GM19240 (cell line): ENCODE data around the gene LYSMD3.

ENCODE experiments used
- DNase-seq: peaks from one replicate; pipeline ENCODE4 v3.0.0; 2011; ENCODE audit warnings: low spot score; ENCODE audit not compliant: insufficient read length

Gene LYSMD3

GRCh38 chr5:90548069-90548593, 18.7 kb upstream of the LYSMD3 start:
- no peak for DNase-seq

GRCh38 chr5:90547072-90547536, 17.7 kb upstream of the LYSMD3 start:
- DNase-seq, result no peak

- no peak for DNase-seq
These were observed 16.9 kb upstream of the LYSMD3 start for GRCh38 chr5:90546216-90546837.

GRCh38 chr5:90545511-90545910, 16.1 kb upstream of the LYSMD3 start:
- DNase-seq, result no peak

- DNase-seq, result no peak
These were observed 13.6 kb upstream of the LYSMD3 start for GRCh38 chr5:90542827-90543519.

- no peak for DNase-seq
These were observed 5.5 kb upstream of the LYSMD3 start for GRCh38 chr5:90534922-90535321.

- DNase-seq, result no peak
These were observed 4.4 kb upstream of the LYSMD3 start for GRCh38 chr5:90533794-90534193.

- DNase-seq, result no peak
These were observed 1.5 kb upstream of the LYSMD3 start for GRCh38 chr5:90530736-90531487.

GRCh38 chr5:90529939-90530677, 724 bp upstream of the LYSMD3 start:
- peak; percentile 31 for DNase-seq

GRCh38 chr5:90528601-90529193, 687 bp downstream of the LYSMD3 start:
- no peak for DNase-seq

- no peak for DNase-seq
These were observed 10.3 kb downstream of the LYSMD3 start for GRCh38 chr5:90519081-90519480.

GRCh38 chr5:90518661-90519060, 10.7 kb downstream of the LYSMD3 start:
- DNase-seq, result no peak

GRCh38 chr5:90514520-90514919, 14.9 kb downstream of the LYSMD3 start:
- DNase-seq, result no peak

GRCh38 chr5:90510438-90510837, 18.9 kb downstream of the LYSMD3 start:
- no peak for DNase-seq

GRCh38 chr5:90506221-90506620, 23.2 kb downstream of the LYSMD3 start:
- DNase-seq, result no peak

- DNase-seq, result no peak
These were observed 24.6 kb downstream of the LYSMD3 start for GRCh38 chr5:90504743-90505142.

- DNase-seq, result no peak
These were observed 25.8 kb downstream of the LYSMD3 start for GRCh38 chr5:90503596-90503995.

GRCh38 chr5:90495146-90495545, 34.2 kb downstream of the LYSMD3 start:
- DNase-seq, result no peak

- no peak for DNase-seq
These were observed 35.3 kb downstream of the LYSMD3 start for GRCh38 chr5:90494043-90494442.

GRCh38 chr5:90488791-90489190, 40.6 kb downstream of the LYSMD3 start:
- no peak for DNase-seq

- DNase-seq, result no peak
These were observed 44.8 kb downstream of the LYSMD3 start for GRCh38 chr5:90484540-90484939.
